HEK293 (cell line): ENCODE results near the gene VHLL.

Experiments used
- CTCF ChIA-PET: fragments of 350-600 bp; formaldehyde crosslinking; extraction: SDS; loops from one replicate; lab custom pipeline; 2021; ENCODE audit warnings: antibody characterized with exemption; lab: Yijun Ruan, JAX
- POLR2A ChIA-PET: fragments of 300-600 bp; formaldehyde crosslinking; extraction: SDS; loops from one replicate; lab custom pipeline; 2020; ENCODE audit warnings: antibody characterized with exemption, inconsistent platforms; lab: Yijun Ruan, JAX
- H3K27ac ChIP-seq: fragments of 200-500 bp; sonication (Bioruptor generic); 2 replicates; pipeline ENCODE4 v1.5.1; 2014; ENCODE audit warnings: low read depth, low read length, control low read depth, inconsistent platforms; ENCODE audit errors: extremely low read depth
- H3K36me3 ChIP-seq, 2 experiments: fragments of 200-500 bp in 1 of 2; sonication (Bioruptor generic) in 1 of 2; 1 replicate in 1 of 2; 2 replicates in 1 of 2; pipeline ENCODE4 v1.5.1; 2014 to 2017; ENCODE audit warnings: inconsistent platforms in 2 of 2, low read length in 2 of 2; ENCODE audit not compliant: control insufficient read depth in 2 of 2, insufficient read depth in 1 of 2
- H3K4me1 ChIP-seq: fragments of 200-500 bp; sonication (Bioruptor generic); 2 replicates; pipeline ENCODE4 v1.5.1; 2014; ENCODE audit warnings: mild to moderate bottlenecking, low read length, inconsistent platforms; ENCODE audit not compliant: control insufficient read depth, insufficient read depth
- H3K4me3 ChIP-seq: 2 replicates; pipeline ENCODE4 v1.5.1; 2011; ENCODE audit warnings: low read depth, mild to moderate bottlenecking, control low read depth, low read length, moderate library complexity
- H3K9me3 ChIP-seq: fragments of 200-500 bp; sonication (Bioruptor generic); 2 replicates; pipeline ENCODE4 v1.5.1; 2014; ENCODE audit warnings: low read depth, low read length, inconsistent platforms; ENCODE audit not compliant: control insufficient read depth, insufficient read depth
- AEBP2 ChIP-seq: fragments of 450-650 bp; formaldehyde crosslinking; IDR thresholded peaks from 2 replicates; pipeline ENCODE4 v1.5.1; 2016; ENCODE audit warnings: missing biosample characterization, missing genetic modification characterization, borderline replicate concordance
- IKZF3 ChIP-seq: fragments of 450-650 bp; IDR thresholded peaks from 2 replicates; pipeline ENCODE4 v1.5.0; 2018; ENCODE audit warnings: missing biosample characterization, mild to moderate bottlenecking, missing genetic modification characterization, moderate library complexity
- KLF1 ChIP-seq: fragments of 450-650 bp; formaldehyde crosslinking; IDR thresholded peaks from 2 replicates; pipeline ENCODE4 v1.5.1; 2016; ENCODE audit warnings: missing biosample characterization, missing genetic modification characterization
- KLF16 ChIP-seq: fragments of 450-650 bp; formaldehyde crosslinking; IDR thresholded peaks from 2 replicates; pipeline ENCODE4 v1.5.1; 2017; ENCODE audit warnings: missing biosample characterization, missing genetic modification characterization
- KLF7 ChIP-seq: fragments of 450-650 bp; formaldehyde crosslinking; IDR thresholded peaks from 2 replicates; pipeline ENCODE4 v1.5.1; 2016; ENCODE audit warnings: missing biosample characterization, missing genetic modification characterization, borderline replicate concordance
- KLF8 ChIP-seq: fragments of 450-650 bp; formaldehyde crosslinking; IDR thresholded peaks from 2 replicates; pipeline ENCODE4 v1.5.1; 2016; ENCODE audit warnings: missing biosample characterization, missing genetic modification characterization
- PATZ1 ChIP-seq: fragments of 450-650 bp; formaldehyde crosslinking; IDR thresholded peaks from 2 replicates; pipeline ENCODE4 v1.5.1; 2016; ENCODE audit warnings: missing biosample characterization, missing genetic modification characterization
- PRDM6 ChIP-seq: fragments of 450-650 bp; formaldehyde crosslinking; IDR thresholded peaks from 2 replicates; pipeline ENCODE4 v1.5.1; 2017; ENCODE audit warnings: missing biosample characterization, missing genetic modification characterization
- SP2 ChIP-seq: fragments of 450-650 bp; formaldehyde crosslinking; IDR thresholded peaks from 2 replicates; pipeline ENCODE4 v1.5.1; 2016; ENCODE audit warnings: missing biosample characterization, missing genetic modification characterization
- SP7 ChIP-seq: fragments of 450-650 bp; formaldehyde crosslinking; IDR thresholded peaks from 2 replicates; pipeline ENCODE4 v1.5.1; 2016; ENCODE audit warnings: missing biosample characterization, missing genetic modification characterization
- WT1 ChIP-seq: fragments of 450-650 bp; formaldehyde crosslinking; IDR thresholded peaks from 2 replicates; pipeline ENCODE4 v1.5.1; 2016; ENCODE audit warnings: missing biosample characterization, missing genetic modification characterization
- ZBTB10 ChIP-seq: fragments of 450-650 bp; formaldehyde crosslinking; IDR thresholded peaks from 2 replicates; pipeline ENCODE4 v1.5.1; 2016; ENCODE audit warnings: missing biosample characterization, missing genetic modification characterization
- ZBTB17 ChIP-seq: fragments of 450-650 bp; formaldehyde crosslinking; IDR thresholded peaks from 2 replicates; pipeline ENCODE4 v1.5.1; 2016; ENCODE audit warnings: missing biosample characterization, missing genetic modification characterization
- ZBTB21 ChIP-seq: fragments of 450-650 bp; formaldehyde crosslinking; IDR thresholded peaks from 2 replicates; pipeline ENCODE4 v1.5.1; 2017; ENCODE audit warnings: missing biosample characterization, missing genetic modification characterization
- ZBTB8A ChIP-seq: fragments of 450-650 bp; formaldehyde crosslinking; IDR thresholded peaks from 2 replicates; pipeline ENCODE4 v1.5.1; 2016; ENCODE audit warnings: missing biosample characterization, missing genetic modification characterization
- ZNF10 ChIP-seq: fragments of 450-650 bp; formaldehyde crosslinking; IDR thresholded peaks from 2 replicates; pipeline ENCODE4 v1.5.1; 2017; ENCODE audit warnings: missing biosample characterization, missing genetic modification characterization
- ZNF146 ChIP-seq: fragments of 450-650 bp; formaldehyde crosslinking; IDR thresholded peaks from 2 replicates; pipeline ENCODE4 v1.5.1; 2016; ENCODE audit warnings: missing biosample characterization, missing genetic modification characterization
- ZNF175 ChIP-seq: fragments of 450-650 bp; formaldehyde crosslinking; IDR thresholded peaks from 2 replicates; pipeline ENCODE4 v1.5.1; 2016; ENCODE audit warnings: missing biosample characterization, missing genetic modification characterization
- ZNF2 ChIP-seq: fragments of 450-650 bp; formaldehyde crosslinking; IDR thresholded peaks from 2 replicates; pipeline ENCODE4 v1.5.1; 2016; ENCODE audit warnings: missing biosample characterization, missing genetic modification characterization
- ZNF221 ChIP-seq: fragments of 450-650 bp; formaldehyde crosslinking; IDR thresholded peaks from 2 replicates; pipeline ENCODE4 v1.5.1; 2017; ENCODE audit warnings: missing biosample characterization, missing genetic modification characterization, borderline replicate concordance
- ZNF274 ChIP-seq, 2 experiments: fragments of 200-500 bp in 1 of 2; fragments of 450-650 bp in 1 of 2; sonication (Bioruptor generic) in 1 of 2; formaldehyde crosslinking in 1 of 2; IDR thresholded peaks; 2 replicates each; pipeline versions ENCODE4 v1.5.1 to v1.6.1; 2014 to 2016; ENCODE audit warnings: borderline replicate concordance in 1 of 2, inconsistent platforms in 1 of 2, low read length in 1 of 2, missing biosample characterization in 1 of 2, missing genetic modification characterization in 1 of 2
- ZNF404 ChIP-seq: fragments of 450-650 bp; formaldehyde crosslinking; IDR thresholded peaks from 2 replicates; pipeline ENCODE4 v1.5.1; 2017; ENCODE audit warnings: missing biosample characterization, missing genetic modification characterization
- ZNF488 ChIP-seq: fragments of 450-650 bp; formaldehyde crosslinking; IDR thresholded peaks from 2 replicates; pipeline ENCODE4 v1.5.1; 2016; ENCODE audit warnings: missing biosample characterization, missing genetic modification characterization
- ZNF580 ChIP-seq: fragments of 450-650 bp; formaldehyde crosslinking; IDR thresholded peaks from 2 replicates; pipeline ENCODE4 v1.5.1; 2016; ENCODE audit warnings: missing biosample characterization, missing genetic modification characterization
- ZNF610 ChIP-seq: fragments of 450-650 bp; formaldehyde crosslinking; IDR thresholded peaks from 2 replicates; pipeline ENCODE4 v1.5.1; 2016; ENCODE audit warnings: missing biosample characterization, missing genetic modification characterization, borderline replicate concordance
- ZNF76 ChIP-seq: fragments of 450-650 bp; formaldehyde crosslinking; IDR thresholded peaks from 2 replicates; pipeline ENCODE4; 2016; ENCODE audit warnings: low read depth, missing biosample characterization, missing genetic modification characterization, borderline replicate concordance
- ZNF777 ChIP-seq: fragments of 450-650 bp; formaldehyde crosslinking; IDR thresholded peaks from 2 replicates; pipeline ENCODE4 v1.5.1; 2017; ENCODE audit warnings: missing biosample characterization, missing genetic modification characterization, borderline replicate concordance

VHLL gene

GRCh38 chr1:156281693-156282478 lies 17.2 kb downstream of the VHLL start:
- CTCF ChIA-PET: interaction anchor here (1.0 to 2.2 kb wide), 6 partner anchors 10 to 185 kb away, joined by 3 to 9 read pairs (median 6); no protein-coding TSS in a partner anchor
- POLR2A ChIA-PET: interaction anchor here (0.5 to 2.3 kb wide), 19 partner anchors 8 to 199 kb away, joined by 3 to 19 read pairs (median 4); partner anchors contain the start of genes CCT3, GLMP, PMF1 and TSACC
- peak overlapping the region; percentile 91 for H3K4me3 ChIP-seq
- peak overlapping the region; percentile 67 for H3K27ac ChIP-seq
- peaks cover 4% of the 10 kb centered on the region; the same call in 1 of the 2 replicates for H3K4me1 ChIP-seq
- H3K9me3 ChIP-seq: no peaks in the 10 kb centered on the region
- peaks cover 14 to 60% of the 10 kb centered on the region in 2 experiments; a peak in 2 of 3 replicates for H3K36me3 ChIP-seq
- TF ChIP-seq PRDM6 (no peak), ZNF274 (IDR thresholded peaks at IDR 0.05; ENCODE audit: low read length) (no peak), ZNF274 (tag by site-specific recombination; IDR thresholded peaks at IDR 0.05; ENCODE audit: borderline replicate concordance) (0 out of 2 replicates have a peak, but pooled peaks have one; percentile 13), AEBP2 (tag by site-specific recombination) (0 out of 2 replicates have a peak, but pooled peaks have one; percentile 13), ZNF777 (tag by site-specific recombination) (no peak), ZNF404 (tag by site-specific recombination) (no peak), ZBTB17 (tag by site-specific recombination) (0 out of 2 replicates have a peak, but pooled peaks have one; percentile 37), ZBTB21 (tag by site-specific recombination) (0 out of 2 replicates have a peak, but pooled peaks have one; percentile 9), ZNF580 (tag by site-specific recombination) (peak; percentile 82), ZNF10 (tag by site-specific recombination) (peak; percentile 73; the same call in 1 of the 2 replicates), ZNF146 (tag by site-specific recombination) (no peak; the same call in 1 of the 2 replicates), ZNF610 (tag by site-specific recombination) (0 out of 2 replicates have a peak, but pooled peaks have one; percentile 4), ZBTB8A (peak; percentile 87), ZNF2 (tag by site-specific recombination) (no peak), ZNF221 (tag by site-specific recombination) (no peak), ZBTB10 (tag by site-specific recombination) (peak; percentile 76), SP2 (tag by site-specific recombination) (peak; percentile 77), IKZF3 (tag by site-specific recombination) (0 out of 2 replicates have a peak, but pooled peaks have one; percentile 54), KLF7 (peak; percentile 60; the same call in 1 of the 2 replicates), PATZ1 (tag by site-specific recombination) (peak; percentile 85), ZNF76 (tag by site-specific recombination) (peak; percentile 95), KLF16 (peak; percentile 77; the same call in 1 of the 2 replicates), ZNF175 (no peak), ZNF488 (tag by site-specific recombination) (no peak), WT1 (0 out of 2 replicates have a peak, but pooled peaks have one; percentile 16), KLF1 (tag by site-specific recombination) (peak; percentile 79), KLF8 (tag by site-specific recombination) (peak; percentile 34; the same call in 1 of the 2 replicates), SP7 (tag by site-specific recombination) (no peak)
